ENCODE data around the gene RAB11FIP4. TPM values are rescaled to one million over a fixed set of nuclear protein-coding genes. Genes with fewer than 3 reads are reported as not detected.

Gene RAB11FIP4
- total and polyA plus RNA-seq, 2 donors (not counting 3 experiments of a cell fraction or from before 2014, with no cell fraction given), result 0.08 to 0.38 TPM

GRCh38 chr17:31528291-31528874 is 136.9 kb downstream of the RAB11FIP4 start:
- DNase-seq (ENCODE audit: low read depth, low spot score), result no peak
- Histone ChIP-seq H3K9ac (replicated peaks; ENCODE audit: extremely low read depth, insufficient read depth, low read length) (no peak overlapping the region), H2AFZ (ENCODE audit: low read depth, low read length) (no peak overlapping the region), H3K79me2 (ENCODE audit: control insufficient read depth, insufficient read depth, low read length) (no peaks in the 10 kb centered on the region), H3K36me3 (ENCODE audit: control insufficient read depth in 2 of 2, extremely low read depth in 1 of 2, insufficient read depth in 2 of 2, low read length in 2 of 2) (no peaks in the 10 kb centered on the region), H3K9me1 (replicated peaks; ENCODE audit: control insufficient read depth, extremely low read depth, insufficient read depth, low read length) (no peaks in the 10 kb centered on the region), H3K4me2 (ENCODE audit: insufficient read depth, low read length) (no peak overlapping the region), H3K9me3 (replicated peaks; ENCODE audit: control insufficient read depth, insufficient read depth, low read length) (no peaks in the 10 kb centered on the region), H3K27ac (ENCODE audit: insufficient read depth, low read depth, low read length) (no peak overlapping the region), H3K27me3 (ENCODE audit: control insufficient read depth in 2 of 2, insufficient read depth in 2 of 2, low read length in 2 of 2) (no peaks in the 10 kb centered on the region), H4K20me1 (replicated peaks; ENCODE audit: control insufficient read depth, extremely low read depth, insufficient read depth, low read length) (no peaks in the 10 kb centered on the region), H3K4me1 (ENCODE audit: control insufficient read depth, extremely low read depth, insufficient read depth, low read length) (no peaks in the 10 kb centered on the region), H3K4me3 (replicated peaks in 1 of 3; ENCODE audit: insufficient read depth in 1 of 3, low read depth in 1 of 3, low read length in 3 of 3) (no peak overlapping the region)
- intact Hi-C loops (cut with micrococcal nuclease) (loop anchor here (5.0 kb wide), 1 partner anchor 516 kb away; no protein-coding TSS in a partner anchor), dilution Hi-C loops (cut with MboI; ENCODE audit: extremely low pct_ligation_motif_present, low sequenced_read_pairs) (no loop called here)
- FAIRE-seq, result no peak
- ChIA-PET CTCF (interaction anchor here (0.5 to 10.2 kb wide), 9 partner anchors 9 to 372 kb away, joined by 3 to 92 read pairs (median 3); no protein-coding TSS in a partner anchor), POLR2A (no interaction called here)
- BruUV-seq (replicated peaks), result no TSS peak
- TF ChIP-seq EZH2 (IDR thresholded peaks at IDR 0.05; ENCODE audit: borderline replicate concordance, low read depth, low read length, severe bottlenecking) (no peak), MYC (IDR thresholded peaks at IDR 0.05; ENCODE audit: low read depth, low read length) (no peak), POLR2AphosphoS5 (IDR thresholded peaks at IDR 0.05; ENCODE audit: insufficient read depth, low read depth, low read length) (no peak), GATA2 (IDR thresholded peaks at IDR 0.05; ENCODE audit: insufficient read depth, insufficient read length, low read depth, low read length) (no peak), JUN (IDR thresholded peaks at IDR 0.05; ENCODE audit: borderline replicate concordance, insufficient read depth, insufficient read length, low read depth) (no peak), POLR2A (IDR thresholded peaks at IDR 0.05; ENCODE audit: low read depth, low read length) (no peak), FOS (IDR thresholded peaks at IDR 0.05; ENCODE audit: borderline replicate concordance, insufficient read depth, low read length) (no peak)
- TF ChIP-seq, protein P1, sequence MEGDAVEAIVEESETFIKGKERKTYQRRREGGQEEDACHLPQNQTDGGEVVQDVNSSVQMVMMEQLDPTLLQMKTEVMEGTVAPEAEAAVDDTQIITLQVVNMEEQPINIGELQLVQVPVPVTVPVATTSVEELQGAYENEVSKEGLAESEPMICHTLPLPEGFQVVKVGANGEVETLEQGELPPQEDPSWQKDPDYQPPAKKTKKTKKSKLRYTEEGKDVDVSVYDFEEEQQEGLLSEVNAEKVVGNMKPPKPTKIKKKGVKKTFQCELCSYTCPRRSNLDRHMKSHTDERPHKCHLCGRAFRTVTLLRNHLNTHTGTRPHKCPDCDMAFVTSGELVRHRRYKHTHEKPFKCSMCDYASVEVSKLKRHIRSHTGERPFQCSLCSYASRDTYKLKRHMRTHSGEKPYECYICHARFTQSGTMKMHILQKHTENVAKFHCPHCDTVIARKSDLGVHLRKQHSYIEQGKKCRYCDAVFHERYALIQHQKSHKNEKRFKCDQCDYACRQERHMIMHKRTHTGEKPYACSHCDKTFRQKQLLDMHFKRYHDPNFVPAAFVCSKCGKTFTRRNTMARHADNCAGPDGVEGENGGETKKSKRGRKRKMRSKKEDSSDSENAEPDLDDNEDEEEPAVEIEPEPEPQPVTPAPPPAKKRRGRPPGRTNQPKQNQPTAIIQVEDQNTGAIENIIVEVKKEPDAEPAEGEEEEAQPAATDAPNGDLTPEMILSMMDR (IDR thresholded peaks at IDR 0.05; ENCODE audit: extremely low read depth in 1 of 2, insufficient read depth in 1 of 2, low read depth in 1 of 2, low read length in 2 of 2), result no peak
- TF ChIP-seq, protein P2, sequence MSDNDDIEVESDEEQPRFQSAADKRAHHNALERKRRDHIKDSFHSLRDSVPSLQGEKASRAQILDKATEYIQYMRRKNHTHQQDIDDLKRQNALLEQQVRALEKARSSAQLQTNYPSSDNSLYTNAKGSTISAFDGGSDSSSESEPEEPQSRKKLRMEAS (IDR thresholded peaks at IDR 0.05; ENCODE audit: insufficient read depth, insufficient read length), result no peak
